Neural cell (in vitro differentiated cells): ENCODE measurements around the gene AZGP1.
"Not testable (repeated sequence)": the region's sequence is repeated elsewhere in the genome, so short reads cannot be mapped to it uniquely, and the experiment has no call there.

Source experiments
- EP300 ChIP-seq: fragments of 450-650 bp; conservative IDR thresholded peaks from 2 replicates; pipeline ENCODE4 v1.6.1; 2014; ENCODE audit warnings: antibody characterized with exemption, mild to moderate bottlenecking, moderate library complexity; ENCODE audit not compliant: poor library complexity, severe bottlenecking
- EZH2 ChIP-seq: fragments of 200-600, 300-800 bp; shearing (Covaris generic), sonication (generic); IDR thresholded peaks from 2 replicates; pipeline ENCODE4 v1.6.1; 2014; ENCODE audit warnings: antibody characterized with exemption, low read length, borderline replicate concordance, mild to moderate bottlenecking; ENCODE audit not compliant: insufficient read depth, poor library complexity, severe bottlenecking
- POLR2AphosphoS5 ChIP-seq: IDR thresholded peaks from 2 replicates; pipeline ENCODE4 v1.6.1; 2012
- RAD21 ChIP-seq: fragments of 450-650 bp; conservative IDR thresholded peaks from 2 replicates; pipeline ENCODE4 v1.6.1; 2014; ENCODE audit warnings: antibody characterized with exemption, mild to moderate bottlenecking, moderate library complexity
- REST ChIP-seq: IDR thresholded peaks from 2 replicates; pipeline ENCODE4 v1.6.1; 2012; ENCODE audit warnings: borderline replicate concordance
- TAF1 ChIP-seq: IDR thresholded peaks from 2 replicates; pipeline ENCODE4 v1.6.1; 2012; ENCODE audit warnings: low read depth
- TF ChIP-seq, protein P1 (sequence below): fragments of 450-650 bp; IDR thresholded peaks from 2 replicates; pipeline ENCODE4 v1.5.1; 2014; ENCODE audit warnings: antibody characterized with exemption, mild to moderate bottlenecking, moderate library complexity; ENCODE audit not compliant: poor library complexity, severe bottlenecking

- TF ChIP-seq REST, POLR2AphosphoS5, EZH2, EP300, TAF1: not testable (repeated sequence)
- TF ChIP-seq, protein P1, sequence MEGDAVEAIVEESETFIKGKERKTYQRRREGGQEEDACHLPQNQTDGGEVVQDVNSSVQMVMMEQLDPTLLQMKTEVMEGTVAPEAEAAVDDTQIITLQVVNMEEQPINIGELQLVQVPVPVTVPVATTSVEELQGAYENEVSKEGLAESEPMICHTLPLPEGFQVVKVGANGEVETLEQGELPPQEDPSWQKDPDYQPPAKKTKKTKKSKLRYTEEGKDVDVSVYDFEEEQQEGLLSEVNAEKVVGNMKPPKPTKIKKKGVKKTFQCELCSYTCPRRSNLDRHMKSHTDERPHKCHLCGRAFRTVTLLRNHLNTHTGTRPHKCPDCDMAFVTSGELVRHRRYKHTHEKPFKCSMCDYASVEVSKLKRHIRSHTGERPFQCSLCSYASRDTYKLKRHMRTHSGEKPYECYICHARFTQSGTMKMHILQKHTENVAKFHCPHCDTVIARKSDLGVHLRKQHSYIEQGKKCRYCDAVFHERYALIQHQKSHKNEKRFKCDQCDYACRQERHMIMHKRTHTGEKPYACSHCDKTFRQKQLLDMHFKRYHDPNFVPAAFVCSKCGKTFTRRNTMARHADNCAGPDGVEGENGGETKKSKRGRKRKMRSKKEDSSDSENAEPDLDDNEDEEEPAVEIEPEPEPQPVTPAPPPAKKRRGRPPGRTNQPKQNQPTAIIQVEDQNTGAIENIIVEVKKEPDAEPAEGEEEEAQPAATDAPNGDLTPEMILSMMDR, result peak; percentile 81
- TF ChIP-seq RAD21, result peak; percentile 72
Observed at GRCh38 chr7:99979814-99980225, 4.0 kb upstream of the AZGP1 start.
